HG03045 (cell line): ENCODE measurements around the gene SUSD1.

Experiments
- ATAC-seq: cut with Tn5 transposase; IDR thresholded peaks from one replicate; pipeline ENCODE4 v1.9.1; 2021; ENCODE audit warnings: mild to moderate bottlenecking, moderate library complexity; ENCODE audit not compliant: unreplicated experiment

Gene SUSD1

DNA sequence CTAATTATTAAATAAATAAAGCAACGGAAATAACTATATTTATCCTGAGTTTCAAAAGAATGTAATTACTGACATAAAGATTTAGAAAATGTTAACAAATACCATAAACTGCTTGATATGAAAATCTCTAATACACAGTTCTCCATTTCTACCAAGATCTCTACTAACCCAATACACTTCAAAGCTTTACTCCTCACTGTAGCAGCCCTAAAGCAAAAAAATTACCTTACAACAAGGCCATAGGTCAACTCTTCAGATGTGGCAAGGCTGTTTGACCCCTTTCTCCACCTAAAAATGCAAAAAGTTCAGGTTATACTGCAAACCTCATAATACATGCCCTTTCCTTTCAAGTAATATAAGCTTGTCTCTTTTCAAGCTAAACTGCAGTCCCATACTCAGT lies 181.8 kb downstream of the SUSD1 start:
- no peak for ATAC-seq

DNA sequence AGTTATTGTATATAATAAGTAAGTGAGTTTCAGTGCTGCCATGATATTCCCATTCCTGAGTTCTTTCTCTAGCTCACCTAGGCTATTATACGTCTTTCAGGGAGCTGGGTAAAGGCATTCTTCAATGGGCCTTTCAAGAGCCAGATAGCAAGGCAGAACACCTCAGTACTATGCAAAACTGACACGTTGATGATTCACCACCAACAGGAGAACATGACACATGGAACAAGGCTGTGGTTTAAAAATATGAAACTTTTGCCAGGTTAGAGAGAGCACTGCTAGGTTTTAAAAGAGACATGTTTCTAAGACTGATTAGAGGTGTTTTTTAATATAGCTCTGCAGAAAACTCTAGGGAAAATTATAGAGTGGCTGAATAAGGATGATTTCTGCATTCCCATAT lies 182.6 kb downstream of the SUSD1 start:
- ATAC-seq, result peak; percentile 83

DNA sequence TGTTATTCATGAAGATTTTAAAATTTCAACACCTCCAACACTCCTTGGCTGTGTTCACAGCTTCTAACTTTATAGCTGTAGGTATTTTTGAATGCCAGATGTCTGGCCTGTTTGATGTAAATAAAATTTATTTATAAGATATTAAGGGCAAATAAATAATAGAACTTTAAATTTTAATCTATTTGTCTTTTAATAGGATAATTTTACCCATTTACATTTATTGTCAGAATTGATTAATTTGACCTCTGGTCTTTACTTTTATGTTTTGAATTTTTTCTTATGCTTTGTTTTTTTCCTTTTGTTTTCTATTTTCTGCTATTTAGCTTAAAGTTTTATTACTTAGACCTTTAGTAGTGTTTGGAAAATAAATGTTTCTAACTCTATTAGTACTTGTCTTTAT lies 183.9 kb downstream of the SUSD1 start:
- ATAC-seq, result no peak
